ENCODE results near the gene WDR73.
"Not testable (repeated sequence)": the region's sequence is repeated elsewhere in the genome, so short reads cannot be mapped to it uniquely, and the experiment has no call there.

WDR73 gene

GRCh38 chr15:84657748-84658079, 3.6 kb upstream of the WDR73 start:
- no peak for DNase-seq

GRCh38 chr15:84656972-84657371, 2.9 kb upstream of the WDR73 start:
- DNase-seq, result no peak

GRCh38 chr15:84654689-84655453, 788 bp upstream of the WDR73 start:
- DNase-seq, result peak; percentile 86

GRCh38 chr15:84653584-84653909, 536 bp downstream of the WDR73 start:
- no peak for DNase-seq

- DNase-seq, result no peak
Measured at GRCh38 chr15:84649706-84650105, 4.4 kb downstream of the WDR73 start.

GRCh38 chr15:84648539-84648938, 5.5 kb downstream of the WDR73 start:
- no peak for DNase-seq

GRCh38 chr15:84647726-84648125, 6.4 kb downstream of the WDR73 start:
- no peak for DNase-seq

- no peak for DNase-seq
Measured at GRCh38 chr15:84645997-84646396, 8.1 kb downstream of the WDR73 start.

GRCh38 chr15:84645496-84645895, 8.6 kb downstream of the WDR73 start:
- DNase-seq, result no peak

GRCh38 chr15:84643838-84644237, 10.2 kb downstream of the WDR73 start:
- DNase-seq, result no peak

- DNase-seq, result not testable (repeated sequence)
Measured at GRCh38 chr15:84642640-84643039, 11.4 kb downstream of the WDR73 start.

GRCh38 chr15:84641871-84642270, 12.2 kb downstream of the WDR73 start:
- not testable (repeated sequence) for DNase-seq

- no peak for DNase-seq
Measured at GRCh38 chr15:84638103-84638502, 16.0 kb downstream of the WDR73 start.

GRCh38 chr15:84634228-84634837, 19.8 kb downstream of the WDR73 start:
- DNase-seq, result no peak

- DNase-seq, result peak; percentile 83
Measured at GRCh38 chr15:84633311-84634227, 20.5 kb downstream of the WDR73 start.

- DNase-seq, result peak; percentile 30
Measured at GRCh38 chr15:84631706-84632272, 22.3 kb downstream of the WDR73 start.

GRCh38 chr15:84629033-84629432, 25.1 kb downstream of the WDR73 start:
- DNase-seq, result no peak

- DNase-seq, result no peak
Measured at GRCh38 chr15:84625123-84625522, 29.0 kb downstream of the WDR73 start.

GRCh38 chr15:84624359-84624758, 29.7 kb downstream of the WDR73 start:
- DNase-seq, result no peak

GRCh38 chr15:84621358-84621979, 32.6 kb downstream of the WDR73 start:
- no peak for DNase-seq

GRCh38 chr15:84620626-84621025, 33.5 kb downstream of the WDR73 start:
- DNase-seq, result no peak

- no peak for DNase-seq
Measured at GRCh38 chr15:84616235-84616634, 37.8 kb downstream of the WDR73 start.

- DNase-seq, result no peak
Measured at GRCh38 chr15:84611631-84612030, 42.5 kb downstream of the WDR73 start.
